Measurements from ENCODE around the gene CIDEA. TPM values are rescaled to one million over a fixed set of nuclear protein-coding genes. Genes with fewer than 3 reads are reported as not detected.

CIDEA gene
- total RNA-seq, 1 experiment from 2014 or later, result not detected

GRCh38 chr18:12312976-12313375 lies 58.8 kb downstream of the CIDEA start:
- no peaks in the 10 kb centered on the region for H3K27me3 ChIP-seq (replicated peaks; ENCODE audit: control insufficient read depth, insufficient read depth, low read length)
- Mint-ChIP-seq H3K27ac (ENCODE audit: unreplicated experiment) (no peak overlapping the region), H3K4me3 (ENCODE audit: unreplicated experiment) (no peak overlapping the region), H3K4me1 (ENCODE audit: low read depth, unreplicated experiment) (peaks cover 5% of the 10 kb centered on the region), H3K36me3 (ENCODE audit: insufficient read depth, unreplicated experiment) (peaks cover 85% of the 10 kb centered on the region), H3K27me3 (ENCODE audit: insufficient read depth, unreplicated experiment) (no peaks in the 10 kb centered on the region), H3K9me3 (ENCODE audit: unreplicated experiment) (no peaks in the 10 kb centered on the region)
- peaks cover 2% of the 10 kb centered on the region; the same call in 1 of the 2 replicates for H3K36me3 ChIP-seq (ENCODE audit: control insufficient read depth, insufficient read depth, low read length)
- intact Hi-C loops (cut with micrococcal nuclease; ENCODE audit: unreplicated experiment), result no loop called here
- no peak for DNase-seq
- POLR2A ChIA-PET, result interaction anchor here (0.6 kb wide), 1 partner anchor 46 kb away, joined by 7 read pairs; no protein-coding TSS in a partner anchor
- no peak overlapping the region for H3K4me3 ChIP-seq (ENCODE audit: low read depth, low read length)
- H3K9me3 ChIP-seq, result peaks cover 18% of the 10 kb centered on the region
- no peak for TF ChIP-seq CTCF (IDR thresholded peaks at IDR 0.05; ENCODE audit: insufficient read depth in 1 of 2, low read depth in 1 of 2, low read length in 1 of 2, severe bottlenecking in 1 of 2, unreplicated experiment in 1 of 2)
- peaks cover 9% of the 10 kb centered on the region for H3K4me1 ChIP-seq
- BruUV-seq (replicated peaks), result no TSS peak
- CTCF ChIA-PET, result no interaction called here

- intact Hi-C loops (cut with micrococcal nuclease; ENCODE audit: unreplicated experiment), result no loop called here
- ChIA-PET CTCF (interaction anchor here (1.1 to 1.2 kb wide), 2 partner anchors 35 to 42 kb away, joined by 3 to 4 read pairs; no protein-coding TSS in a partner anchor), POLR2A (interaction anchor here (0.6 to 1.6 kb wide), 3 partner anchors 7 to 35 kb away, joined by 3 to 5 read pairs (median 3); no protein-coding TSS in a partner anchor)
- Histone ChIP-seq H3K4me3 (ENCODE audit: low read depth, low read length) (no peak overlapping the region), H3K9me3 (peaks cover 18% of the 10 kb centered on the region), H3K27me3 (replicated peaks; ENCODE audit: control insufficient read depth, insufficient read depth, low read length) (no peaks in the 10 kb centered on the region), H3K4me1 (peaks cover 9% of the 10 kb centered on the region), H3K36me3 (ENCODE audit: control insufficient read depth, insufficient read depth, low read length) (peaks cover 2% of the 10 kb centered on the region; the same call in 1 of the 2 replicates)
- BruUV-seq (replicated peaks), result no TSS peak
- Mint-ChIP-seq H3K27ac (ENCODE audit: unreplicated experiment) (no peak overlapping the region), H3K9me3 (ENCODE audit: unreplicated experiment) (no peaks in the 10 kb centered on the region), H3K27me3 (ENCODE audit: insufficient read depth, unreplicated experiment) (no peaks in the 10 kb centered on the region), H3K4me3 (ENCODE audit: unreplicated experiment) (no peak overlapping the region), H3K36me3 (ENCODE audit: insufficient read depth, unreplicated experiment) (peaks cover 88% of the 10 kb centered on the region), H3K4me1 (ENCODE audit: low read depth, unreplicated experiment) (peaks cover 5% of the 10 kb centered on the region)
- no peak for DNase-seq
- no peak for TF ChIP-seq CTCF (IDR thresholded peaks at IDR 0.05; ENCODE audit: insufficient read depth in 1 of 2, low read depth in 1 of 2, low read length in 1 of 2, severe bottlenecking in 1 of 2, unreplicated experiment in 1 of 2)
Observed at GRCh38 chr18:12313530-12314245, 59.5 kb downstream of the CIDEA start.

- CTCF ChIA-PET, result interaction anchor here (1.0 to 1.2 kb wide), 2 partner anchors 13 to 43 kb away, joined by 3 to 4 read pairs; no protein-coding TSS in a partner anchor
- Histone ChIP-seq H3K27me3 (replicated peaks; ENCODE audit: control insufficient read depth, insufficient read depth, low read length) (no peaks in the 10 kb centered on the region), H3K36me3 (ENCODE audit: control insufficient read depth, insufficient read depth, low read length) (peaks cover 2% of the 10 kb centered on the region; the same call in 1 of the 2 replicates), H3K9me3 (peaks cover 18% of the 10 kb centered on the region), H3K4me1 (peaks cover 6% of the 10 kb centered on the region), H3K4me3 (ENCODE audit: low read depth, low read length) (no peak overlapping the region)
- H3K27me3 Mint-ChIP-seq (ENCODE audit: insufficient read depth, unreplicated experiment), result no peaks in the 10 kb centered on the region
- DNase-seq, result no peak
- no peak overlapping the region for H3K27ac Mint-ChIP-seq (ENCODE audit: unreplicated experiment)
- peaks cover 88% of the 10 kb centered on the region for H3K36me3 Mint-ChIP-seq (ENCODE audit: insufficient read depth, unreplicated experiment)
- no TSS peak for BruUV-seq (replicated peaks)
- H3K4me1 Mint-ChIP-seq (ENCODE audit: low read depth, unreplicated experiment), result peaks cover 1% of the 10 kb centered on the region
- POLR2A ChIA-PET, result interaction anchor here (0.6 to 1.6 kb wide), 3 partner anchors 8 to 36 kb away, joined by 3 to 12 read pairs (median 5); no protein-coding TSS in a partner anchor
- H3K9me3 Mint-ChIP-seq (ENCODE audit: unreplicated experiment), result no peaks in the 10 kb centered on the region
- no peak overlapping the region for H3K4me3 Mint-ChIP-seq (ENCODE audit: unreplicated experiment)
- intact Hi-C loops (cut with micrococcal nuclease; ENCODE audit: unreplicated experiment), result no loop called here
- no peak for TF ChIP-seq CTCF (IDR thresholded peaks at IDR 0.05; ENCODE audit: insufficient read depth in 1 of 2, low read depth in 1 of 2, low read length in 1 of 2, severe bottlenecking in 1 of 2, unreplicated experiment in 1 of 2)
Observed at GRCh38 chr18:12314591-12315305, 60.6 kb downstream of the CIDEA start.
